ENCODE results near the gene PKN2. TPM values are rescaled to one million over a fixed set of nuclear protein-coding genes. Genes with fewer than 3 reads are reported as not detected.

The PKN2 gene
- total and polyA plus RNA-seq, 9 of the 15 experiments (the other 6 are each of a cell fraction or from before 2014, with no cell fraction given) = 4.5 to 25.3 (median 19.2) TPM

- no peaks in the 10 kb centered on the region for H3K4me1 ChIP-seq (replicated peaks in 1 of 2; ENCODE audit: control insufficient read depth in 2 of 2, insufficient read depth in 2 of 2, low read length in 2 of 2)
- no peaks in the 10 kb centered on the region; the same call in 2 of the 3 replicates for H3K79me2 ChIP-seq (ENCODE audit: control insufficient read depth, insufficient read depth, low read length)
- no peaks in the 10 kb centered on the region for H3K27me3 ChIP-seq (ENCODE audit: control insufficient read depth in 2 of 2, insufficient read depth in 2 of 2, low read length in 2 of 2)
- H3K27ac ChIP-seq (ENCODE audit: extremely low read depth, low read depth, low read length) = no peak overlapping the region
- no peak for TF ChIP-seq JUND (IDR thresholded peaks at IDR 0.05; ENCODE audit: borderline replicate concordance, low read depth, low read length)
- no peak for TF ChIP-seq JUND (tag; IDR thresholded peaks at IDR 0.05; ENCODE audit: borderline replicate concordance, low read depth, low read length)
- TF ChIP-seq PHF8 (IDR thresholded peaks at IDR 0.05; ENCODE audit: borderline replicate concordance, low read length) = no peak
- TF ChIP-seq KDM1A (IDR thresholded peaks at IDR 0.05) = peak in 1 of 2 experiments; percentile 31; a peak in 1 of 4 replicates
- TF ChIP-seq FOSL1 (tag; conservative IDR thresholded peaks at IDR 0.05) = peak; percentile 19; the same call in 1 of the 2 replicates
- no peak for TF ChIP-seq HSF4 (CRISPR knock-in tag; IDR thresholded peaks at IDR 0.05; ENCODE audit: borderline replicate concordance)
- no peaks in the 10 kb centered on the region for H4K20me1 ChIP-seq (replicated peaks; ENCODE audit: control insufficient read depth, insufficient read depth, low read length)
- no peak overlapping the region for H3K4me3 ChIP-seq
- DNase-seq (ENCODE audit: extremely low read depth in 1 of 4, low spot score in 3 of 4) = no peak
- H3K36me3 ChIP-seq (ENCODE audit: control insufficient read depth, insufficient read depth, low read length) = peaks cover 71% of the 10 kb centered on the region
- WGBS (ENCODE audit: insufficient coverage, low coverage, missing lambda C conversion rate) = 91% methylated on average over 1 of the region's 1 CpG
- no peak for FAIRE-seq
- H3K9me1 ChIP-seq (ENCODE audit: control insufficient read depth, insufficient read depth, low read length) = no peaks in the 10 kb centered on the region
- intact Hi-C loops (cut with micrococcal nuclease) (no loop called here), in situ Hi-C loops (cut with MboI) (no loop called here)
- no peak for ATAC-seq
- no TSS peak for BruUV-seq (replicated peaks)
- H2AFZ ChIP-seq (ENCODE audit: low read depth, low read length) = no peak overlapping the region
- ChIA-PET POLR2A (interaction anchor here (0.8 to 1.0 kb wide), 2 partner anchors 9 to 18 kb away, joined by 3 read pairs; no protein-coding TSS in a partner anchor), CTCF (ENCODE audit: low intra/inter-chr PET ratio) (no interaction called here)
- no peak overlapping the region for H3K9ac ChIP-seq (ENCODE audit: insufficient read depth in 1 of 2, low read depth in 2 of 2, low read length in 2 of 2)
- H3K9me3 ChIP-seq (replicated peaks; ENCODE audit: control insufficient read depth, insufficient read depth, low read depth, low read length) = no peaks in the 10 kb centered on the region; the same call in 1 of the 2 replicates
- H3K4me2 ChIP-seq (ENCODE audit: insufficient read depth, low read length) = no peak overlapping the region
Measured at GRCh38 chr1:88774151-88774556, 90.1 kb downstream of the PKN2 start.

All from K562 (cell line).